GM23338 (cell line): ENCODE data around the gene ITCH. TPM values are rescaled to one million over a fixed set of nuclear protein-coding genes. Genes with fewer than 3 reads are reported as not detected.
A peak's percentile ranks its signal among the peaks of the same experiment; 100 is the strongest.

Source experiments
- ATAC-seq: fragments of 200-7000 bp; cut with Tn5 transposase; 3 replicates; pipeline ENCODE4 v1.9.1; 2020
- DNase-seq: peaks from one replicate; pipeline ENCODE4 v3.0.0-alpha.2; 2015; ENCODE audit warnings: low spot score
- H2AFZ ChIP-seq: fragments of 200-600 bp; sonication (generic); 2 replicates; pipeline ENCODE4 v1.8.0; 2016; ENCODE audit warnings: antibody characterized with exemption, mild to moderate bottlenecking, moderate library complexity
- H3F3A ChIP-seq: fragments of 200-600 bp; sonication (generic); replicated peaks from 2 replicates; pipeline ENCODE4 v1.8.0; 2017; ENCODE audit warnings: antibody characterized with exemption, mixed run types, low read depth
- H3K27ac ChIP-seq: fragments of 200-600 bp; sonication (generic); 2 replicates; pipeline ENCODE4 v1.6.1; 2016; ENCODE audit warnings: low read depth
- H3K27me3 ChIP-seq: fragments of 200-600 bp; sonication (generic); 2 replicates; pipeline ENCODE4 v1.8.0; 2016; ENCODE audit warnings: mild to moderate bottlenecking, mixed run types, moderate library complexity; ENCODE audit not compliant: insufficient read depth
- H3K36me3 ChIP-seq: fragments of 200-600 bp; sonication (generic); 2 replicates; pipeline ENCODE4 v1.8.0; 2016; ENCODE audit warnings: mild to moderate bottlenecking; ENCODE audit not compliant: insufficient read depth
- H3K4me1 ChIP-seq: fragments of 200-600 bp; sonication (generic); 2 replicates; pipeline ENCODE4 v1.8.0; 2016; ENCODE audit warnings: mild to moderate bottlenecking, moderate library complexity; ENCODE audit not compliant: insufficient read depth
- H3K4me2 ChIP-seq: fragments of 200-600 bp; sonication (generic); 2 replicates; pipeline ENCODE4 v1.7.1; 2017; ENCODE audit warnings: mixed run types
- H3K4me3 ChIP-seq: fragments of 200-600 bp; sonication (generic); 2 replicates; pipeline ENCODE4 v1.6.1; 2016; ENCODE audit warnings: mixed run types
- H3K79me2 ChIP-seq: fragments of 200-600 bp; sonication (generic); replicated peaks from 2 replicates; pipeline ENCODE4 v1.8.0; 2017; ENCODE audit warnings: mild to moderate bottlenecking; ENCODE audit not compliant: insufficient read depth
- H3K9me2 ChIP-seq: fragments of 200-600 bp; sonication (generic); 2 replicates; pipeline ENCODE4 v1.8.0; 2017; ENCODE audit not compliant: insufficient read depth
- H4K20me1 ChIP-seq: fragments of 200-600 bp; sonication (generic); replicated peaks from 2 replicates; pipeline ENCODE4 v1.8.0; 2017; ENCODE audit warnings: mild to moderate bottlenecking; ENCODE audit not compliant: insufficient read depth
- H3K27ac Mint-ChIP-seq: 2 replicates; pipeline ENCODE4 v1.8.0; 2020; ENCODE audit warnings: inconsistent platforms, mild to moderate bottlenecking, moderate library complexity, mixed read lengths
- H3K27me3 Mint-ChIP-seq: 3 replicates; pipeline ENCODE4 v1.8.0; 2022; ENCODE audit warnings: low read depth, mild to moderate bottlenecking, moderate library complexity, mixed read lengths, inconsistent platforms; ENCODE audit not compliant: insufficient read depth, poor library complexity
- H3K36me3 Mint-ChIP-seq: 3 replicates; pipeline ENCODE4 v1.8.0; 2021; ENCODE audit warnings: low read depth, mild to moderate bottlenecking, inconsistent platforms, moderate library complexity, mixed read lengths
- H3K4me1 Mint-ChIP-seq: 3 replicates; pipeline ENCODE4 v1.8.0; 2020; ENCODE audit warnings: mild to moderate bottlenecking, inconsistent platforms, mixed read lengths
- H3K4me3 Mint-ChIP-seq: 3 replicates; pipeline ENCODE4 v1.8.0; 2021; ENCODE audit warnings: moderate library complexity, mild to moderate bottlenecking, inconsistent platforms, mixed read lengths
- H3K9me3 Mint-ChIP-seq: 3 replicates; pipeline ENCODE4 v1.8.0; 2020; ENCODE audit warnings: moderate library complexity, mild to moderate bottlenecking, inconsistent platforms, mixed read lengths
- CREB1 ChIP-seq: fragments of 250-450 bp; sonication (Bioruptor Pico); IDR thresholded peaks from 2 replicates; pipeline ENCODE4 v1.5.0; 2020; ENCODE audit warnings: low read depth, mild to moderate bottlenecking, moderate library complexity
- EZH2 ChIP-seq: fragments of 200-600 bp; sonication (generic); IDR thresholded peaks from one replicate; pipeline ENCODE4 v1.8.0; 2017; ENCODE audit warnings: antibody characterized with exemption, mild to moderate bottlenecking, low read depth; ENCODE audit not compliant: unreplicated experiment
- POLR2AphosphoS5 ChIP-seq: IDR thresholded peaks from 2 replicates; pipeline ENCODE4 v1.6.1; 2016; ENCODE audit warnings: antibody characterized with exemption, low read depth
- STAT1 ChIP-seq: IDR thresholded peaks from one replicate; pipeline ENCODE4 v1.6.1; 2016; ENCODE audit warnings: antibody characterized with exemption; ENCODE audit not compliant: unreplicated experiment
- polyA plus RNA-seq: library from polyadenylated mRNA; unstranded; fragments of >200 nt; fragmentation: Nextera tagmentation; extraction: Ambion mirVana; gene quantifications from 2 replicates; pipeline ENCODE4 v1.2.1, GENCODE V29; 2016
- total RNA-seq: library from RNA; depleted of rRNA; stranded (reverse); fragments of >200 nt; shearing (Covaris generic); gene quantifications from 2 replicates; pipeline ENCODE4 v1.2.3, GENCODE V29; 2014
- TF ChIP-seq, protein P1 (sequence below): IDR thresholded peaks from one replicate; pipeline ENCODE4 v1.6.1; 2018; ENCODE audit warnings: antibody characterized with exemption; ENCODE audit not compliant: unreplicated experiment
- TF ChIP-seq, protein P2 (sequence below): fragments of 250-450 bp; sonication (Bioruptor Pico); IDR thresholded peaks from 2 replicates; pipeline ENCODE4 v1.5.0; 2020; ENCODE audit warnings: mild to moderate bottlenecking, moderate library complexity
- TF ChIP-seq, protein P3 (sequence below): IDR thresholded peaks from 2 replicates; pipeline ENCODE4 v1.6.1; 2016; ENCODE audit warnings: antibody characterized with exemption

ITCH gene
- total and polyA plus RNA-seq, 2 experiments from 2014 or later: 16.4 to 31.6 TPM

DNA sequence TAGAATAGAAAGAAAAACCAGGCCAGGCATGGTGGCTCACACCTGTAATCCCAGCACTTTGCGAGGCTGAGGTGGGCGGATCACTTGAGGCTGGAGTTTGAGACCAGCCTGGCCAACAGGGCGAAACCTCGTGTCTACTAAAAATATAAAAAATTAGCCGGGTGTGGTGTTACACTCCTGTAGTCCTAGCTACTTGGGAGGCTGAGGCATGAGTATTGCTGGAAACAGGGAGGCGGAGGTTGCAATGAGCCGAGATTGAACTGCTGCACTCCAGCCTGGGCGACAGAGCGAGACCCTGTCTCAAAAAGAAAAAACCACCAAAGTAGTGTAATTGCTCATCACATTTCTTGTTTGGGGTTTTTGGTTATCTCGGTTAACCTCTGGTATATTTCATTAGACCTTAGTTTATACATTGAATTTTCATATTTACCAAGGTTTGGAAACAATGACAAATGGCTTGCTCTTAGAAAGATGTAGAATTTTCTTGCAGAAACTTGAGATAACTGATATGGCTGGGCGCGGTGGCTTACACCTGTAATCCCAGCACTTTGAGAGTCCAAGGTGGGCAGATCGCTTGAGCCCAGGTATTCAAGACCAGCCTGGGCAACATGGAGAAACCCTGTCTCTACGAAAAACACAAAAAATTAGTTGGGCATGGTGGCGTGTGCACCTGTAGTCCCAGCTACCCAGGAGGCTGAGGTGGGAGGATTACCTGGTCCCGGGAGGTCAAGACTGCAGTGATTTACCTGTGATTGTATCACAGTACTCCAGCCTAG lies 14.2 kb downstream of the ITCH start:
- DNase-seq (no peak), ATAC-seq (no peak)
- Histone ChIP-seq H3K79me2 (peaks cover 97% of the 10 kb centered on the region), H3K4me3 (no peak overlapping the region), H3K27me3 (no peaks in the 10 kb centered on the region), H4K20me1 (peaks cover 19% of the 10 kb centered on the region), H3K9me2 (no peaks in the 10 kb centered on the region), H2AFZ (no peak overlapping the region), H3K4me1 (0 out of 2 replicates have a peak, but pooled peaks cover 2% of the 10 kb centered on the region), H3K36me3 (peaks cover 5% of the 10 kb centered on the region; the same call in 1 of the 2 replicates), H3K27ac (no peak overlapping the region), H3K4me2 (no peak overlapping the region), H3F3A (no peaks in the 10 kb centered on the region)
- Mint-ChIP-seq H3K9me3 (no peaks in the 10 kb centered on the region), H3K27ac (peak overlapping the region; percentile 44; the same call in 1 of the 2 replicates), H3K36me3 (peaks cover 26% of the 10 kb centered on the region; the same call in 2 of the 3 replicates), H3K27me3 (peaks cover 2% of the 10 kb centered on the region), H3K4me1 (peaks cover 7% of the 10 kb centered on the region; the same call in 2 of the 3 replicates), H3K4me3 (no peak overlapping the region)
- TF ChIP-seq, protein P1, sequence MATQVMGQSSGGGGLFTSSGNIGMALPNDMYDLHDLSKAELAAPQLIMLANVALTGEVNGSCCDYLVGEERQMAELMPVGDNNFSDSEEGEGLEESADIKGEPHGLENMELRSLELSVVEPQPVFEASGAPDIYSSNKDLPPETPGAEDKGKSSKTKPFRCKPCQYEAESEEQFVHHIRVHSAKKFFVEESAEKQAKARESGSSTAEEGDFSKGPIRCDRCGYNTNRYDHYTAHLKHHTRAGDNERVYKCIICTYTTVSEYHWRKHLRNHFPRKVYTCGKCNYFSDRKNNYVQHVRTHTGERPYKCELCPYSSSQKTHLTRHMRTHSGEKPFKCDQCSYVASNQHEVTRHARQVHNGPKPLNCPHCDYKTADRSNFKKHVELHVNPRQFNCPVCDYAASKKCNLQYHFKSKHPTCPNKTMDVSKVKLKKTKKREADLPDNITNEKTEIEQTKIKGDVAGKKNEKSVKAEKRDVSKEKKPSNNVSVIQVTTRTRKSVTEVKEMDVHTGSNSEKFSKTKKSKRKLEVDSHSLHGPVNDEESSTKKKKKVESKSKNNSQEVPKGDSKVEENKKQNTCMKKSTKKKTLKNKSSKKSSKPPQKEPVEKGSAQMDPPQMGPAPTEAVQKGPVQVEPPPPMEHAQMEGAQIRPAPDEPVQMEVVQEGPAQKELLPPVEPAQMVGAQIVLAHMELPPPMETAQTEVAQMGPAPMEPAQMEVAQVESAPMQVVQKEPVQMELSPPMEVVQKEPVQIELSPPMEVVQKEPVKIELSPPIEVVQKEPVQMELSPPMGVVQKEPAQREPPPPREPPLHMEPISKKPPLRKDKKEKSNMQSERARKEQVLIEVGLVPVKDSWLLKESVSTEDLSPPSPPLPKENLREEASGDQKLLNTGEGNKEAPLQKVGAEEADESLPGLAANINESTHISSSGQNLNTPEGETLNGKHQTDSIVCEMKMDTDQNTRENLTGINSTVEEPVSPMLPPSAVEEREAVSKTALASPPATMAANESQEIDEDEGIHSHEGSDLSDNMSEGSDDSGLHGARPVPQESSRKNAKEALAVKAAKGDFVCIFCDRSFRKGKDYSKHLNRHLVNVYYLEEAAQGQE: no peak

DNA sequence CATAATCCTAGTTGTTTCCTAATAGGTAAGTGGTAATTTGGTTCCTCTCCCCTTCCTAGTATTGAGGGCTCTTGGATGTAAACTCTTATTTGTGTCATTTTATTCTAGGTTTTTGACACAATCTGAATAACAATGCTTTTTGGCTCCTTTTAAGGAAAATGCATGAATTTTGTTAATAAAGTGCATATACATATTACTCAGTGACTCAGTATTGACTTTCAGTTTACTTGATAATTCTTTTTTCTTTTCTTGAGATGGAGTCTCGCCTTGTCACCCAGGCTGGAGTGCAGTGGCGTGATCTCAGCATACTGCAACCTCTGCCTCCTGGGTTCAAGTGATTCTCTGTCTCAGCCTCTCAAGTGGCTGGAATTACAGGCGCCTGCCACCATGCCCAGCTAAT lies 19.1 kb downstream of the ITCH start:
- peaks cover 27% of the 10 kb centered on the region for H4K20me1 ChIP-seq
- Mint-ChIP-seq H3K36me3 (peaks cover 3% of the 10 kb centered on the region; the same call in 2 of the 3 replicates), H3K27me3 (peaks cover 2% of the 10 kb centered on the region), H3K4me3 (no peak overlapping the region), H3K27ac (no peak overlapping the region), H3K9me3 (no peaks in the 10 kb centered on the region), H3K4me1 (peaks cover 11% of the 10 kb centered on the region; the same call in 2 of the 3 replicates)
- H2AFZ ChIP-seq: no peak overlapping the region
- H3K36me3 ChIP-seq: no peaks in the 10 kb centered on the region
- no peaks in the 10 kb centered on the region for H3K27me3 ChIP-seq
- no peak overlapping the region for H3K27ac ChIP-seq
- DNase-seq (no peak), ATAC-seq (no peak)
- no peaks in the 10 kb centered on the region for H3K9me2 ChIP-seq
- peaks cover 97% of the 10 kb centered on the region for H3K79me2 ChIP-seq
- no peak overlapping the region for H3K4me3 ChIP-seq
- H3K4me1 ChIP-seq: 0 out of 2 replicates have a peak, but pooled peaks cover 3% of the 10 kb centered on the region
- H3K4me2 ChIP-seq: no peak overlapping the region
- no peaks in the 10 kb centered on the region for H3F3A ChIP-seq
- TF ChIP-seq, protein P2, sequence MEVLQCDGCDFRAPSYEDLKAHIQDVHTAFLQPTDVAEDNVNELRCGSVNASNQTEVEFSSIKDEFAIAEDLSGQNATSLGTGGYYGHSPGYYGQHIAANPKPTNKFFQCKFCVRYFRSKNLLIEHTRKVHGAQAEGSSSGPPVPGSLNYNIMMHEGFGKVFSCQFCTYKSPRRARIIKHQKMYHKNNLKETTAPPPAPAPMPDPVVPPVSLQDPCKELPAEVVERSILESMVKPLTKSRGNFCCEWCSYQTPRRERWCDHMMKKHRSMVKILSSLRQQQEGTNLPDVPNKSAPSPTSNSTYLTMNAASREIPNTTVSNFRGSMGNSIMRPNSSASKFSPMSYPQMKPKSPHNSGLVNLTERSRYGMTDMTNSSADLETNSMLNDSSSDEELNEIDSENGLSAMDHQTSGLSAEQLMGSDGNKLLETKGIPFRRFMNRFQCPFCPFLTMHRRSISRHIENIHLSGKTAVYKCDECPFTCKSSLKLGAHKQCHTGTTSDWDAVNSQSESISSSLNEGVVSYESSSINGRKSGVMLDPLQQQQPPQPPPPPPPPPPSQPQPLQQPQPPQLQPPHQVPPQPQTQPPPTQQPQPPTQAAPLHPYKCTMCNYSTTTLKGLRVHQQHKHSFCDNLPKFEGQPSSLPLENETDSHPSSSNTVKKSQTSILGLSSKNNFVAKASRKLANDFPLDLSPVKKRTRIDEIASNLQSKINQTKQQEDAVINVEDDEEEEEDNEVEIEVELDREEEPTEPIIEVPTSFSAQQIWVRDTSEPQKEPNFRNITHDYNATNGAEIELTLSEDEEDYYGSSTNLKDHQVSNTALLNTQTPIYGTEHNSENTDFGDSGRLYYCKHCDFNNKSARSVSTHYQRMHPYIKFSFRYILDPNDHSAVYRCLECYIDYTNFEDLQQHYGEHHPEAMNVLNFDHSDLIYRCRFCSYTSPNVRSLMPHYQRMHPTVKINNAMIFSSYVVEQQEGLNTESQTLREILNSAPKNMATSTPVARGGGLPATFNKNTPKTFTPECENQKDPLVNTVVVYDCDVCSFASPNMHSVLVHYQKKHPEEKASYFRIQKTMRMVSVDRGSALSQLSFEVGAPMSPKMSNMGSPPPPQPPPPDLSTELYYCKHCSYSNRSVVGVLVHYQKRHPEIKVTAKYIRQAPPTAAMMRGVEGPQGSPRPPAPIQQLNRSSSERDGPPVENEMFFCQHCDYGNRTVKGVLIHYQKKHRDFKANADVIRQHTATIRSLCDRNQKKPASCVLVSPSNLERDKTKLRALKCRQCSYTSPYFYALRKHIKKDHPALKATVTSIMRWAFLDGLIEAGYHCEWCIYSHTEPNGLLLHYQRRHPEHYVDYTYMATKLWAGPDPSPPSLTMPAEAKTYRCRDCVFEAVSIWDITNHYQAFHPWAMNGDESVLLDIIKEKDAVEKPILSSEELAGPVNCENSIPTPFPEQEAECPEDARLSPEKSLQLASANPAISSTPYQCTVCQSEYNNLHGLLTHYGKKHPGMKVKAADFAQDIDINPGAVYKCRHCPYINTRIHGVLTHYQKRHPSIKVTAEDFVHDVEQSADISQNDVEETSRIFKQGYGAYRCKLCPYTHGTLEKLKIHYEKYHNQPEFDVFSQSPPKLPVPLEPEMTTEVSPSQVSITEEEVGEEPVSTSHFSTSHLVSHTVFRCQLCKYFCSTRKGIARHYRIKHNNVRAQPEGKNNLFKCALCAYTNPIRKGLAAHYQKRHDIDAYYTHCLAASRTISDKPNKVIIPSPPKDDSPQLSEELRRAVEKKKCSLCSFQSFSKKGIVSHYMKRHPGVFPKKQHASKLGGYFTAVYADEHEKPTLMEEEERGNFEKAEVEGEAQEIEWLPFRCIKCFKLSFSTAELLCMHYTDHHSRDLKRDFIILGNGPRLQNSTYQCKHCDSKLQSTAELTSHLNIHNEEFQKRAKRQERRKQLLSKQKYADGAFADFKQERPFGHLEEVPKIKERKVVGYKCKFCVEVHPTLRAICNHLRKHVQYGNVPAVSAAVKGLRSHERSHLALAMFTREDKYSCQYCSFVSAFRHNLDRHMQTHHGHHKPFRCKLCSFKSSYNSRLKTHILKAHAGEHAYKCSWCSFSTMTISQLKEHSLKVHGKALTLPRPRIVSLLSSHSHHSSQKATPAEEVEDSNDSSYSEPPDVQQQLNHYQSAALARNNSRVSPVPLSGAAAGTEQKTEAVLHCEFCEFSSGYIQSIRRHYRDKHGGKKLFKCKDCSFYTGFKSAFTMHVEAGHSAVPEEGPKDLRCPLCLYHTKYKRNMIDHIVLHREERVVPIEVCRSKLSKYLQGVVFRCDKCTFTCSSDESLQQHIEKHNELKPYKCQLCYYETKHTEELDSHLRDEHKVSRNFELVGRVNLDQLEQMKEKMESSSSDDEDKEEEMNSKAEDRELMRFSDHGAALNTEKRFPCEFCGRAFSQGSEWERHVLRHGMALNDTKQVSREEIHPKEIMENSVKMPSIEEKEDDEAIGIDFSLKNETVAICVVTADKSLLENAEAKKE (CRISPR knock-in tag): no peak
- TF ChIP-seq EZH2 (no peak), CREB1 (CRISPR knock-in tag) (no peak), STAT1 (no peak), POLR2AphosphoS5 (no peak)
- TF ChIP-seq, protein P3, sequence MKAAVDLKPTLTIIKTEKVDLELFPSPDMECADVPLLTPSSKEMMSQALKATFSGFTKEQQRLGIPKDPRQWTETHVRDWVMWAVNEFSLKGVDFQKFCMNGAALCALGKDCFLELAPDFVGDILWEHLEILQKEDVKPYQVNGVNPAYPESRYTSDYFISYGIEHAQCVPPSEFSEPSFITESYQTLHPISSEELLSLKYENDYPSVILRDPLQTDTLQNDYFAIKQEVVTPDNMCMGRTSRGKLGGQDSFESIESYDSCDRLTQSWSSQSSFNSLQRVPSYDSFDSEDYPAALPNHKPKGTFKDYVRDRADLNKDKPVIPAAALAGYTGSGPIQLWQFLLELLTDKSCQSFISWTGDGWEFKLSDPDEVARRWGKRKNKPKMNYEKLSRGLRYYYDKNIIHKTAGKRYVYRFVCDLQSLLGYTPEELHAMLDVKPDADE: no peak
